Activated T-cell treated with anti-CD3 and anti-CD28 coated beads, Interleukin-2, amount 50 U/mL, for 24 hours (primary cell): ENCODE results near the gene COL20A1.
"Not testable (repeated sequence)": the region's sequence is repeated elsewhere in the genome, so short reads cannot be mapped to it uniquely, and the experiment has no call there.

Experiments used
- DNase-seq: peaks from one replicate; pipeline ENCODE4 v3.0.0-alpha.2; 2020
- H3K27ac Mint-ChIP-seq: 2 replicates; pipeline ENCODE4 v1.8.0; 2020; ENCODE audit warnings: mild to moderate bottlenecking, mixed read lengths
- H3K27me3 Mint-ChIP-seq: 2 replicates; pipeline ENCODE4 v1.8.0; 2020; ENCODE audit warnings: mixed read lengths
- H3K36me3 Mint-ChIP-seq: 2 replicates; pipeline ENCODE4 v1.8.0; 2020; ENCODE audit warnings: low read depth, mixed read lengths
- H3K4me1 Mint-ChIP-seq: 2 replicates; pipeline ENCODE4 v1.8.0; 2020; ENCODE audit warnings: low read depth, mixed read lengths
- H3K4me3 Mint-ChIP-seq: 2 replicates; pipeline ENCODE4 v1.8.0; 2020; ENCODE audit warnings: mild to moderate bottlenecking, moderate library complexity, mixed read lengths
- H3K9me3 Mint-ChIP-seq: 2 replicates; pipeline ENCODE4 v1.8.0; 2020; ENCODE audit warnings: mixed read lengths

COL20A1 gene

GRCh38 chr20:63329331-63330083, 36.5 kb downstream of the COL20A1 start:
- DNase-seq = no peak
- peaks cover 2% of the 10 kb centered on the region for H3K4me1 Mint-ChIP-seq
- H3K9me3 Mint-ChIP-seq = peaks cover 7% of the 10 kb centered on the region
- no peak overlapping the region for H3K27ac Mint-ChIP-seq
- no peak overlapping the region for H3K4me3 Mint-ChIP-seq
- no peaks in the 10 kb centered on the region for H3K36me3 Mint-ChIP-seq
- peaks cover 3% of the 10 kb centered on the region for H3K27me3 Mint-ChIP-seq

GRCh38 chr20:63330084-63330760, 37.2 kb downstream of the COL20A1 start:
- H3K9me3 Mint-ChIP-seq = peaks cover 7% of the 10 kb centered on the region
- H3K4me1 Mint-ChIP-seq = peaks cover 2% of the 10 kb centered on the region
- no peak overlapping the region for H3K4me3 Mint-ChIP-seq
- H3K27ac Mint-ChIP-seq = no peak overlapping the region
- H3K36me3 Mint-ChIP-seq = no peaks in the 10 kb centered on the region
- peaks cover 7% of the 10 kb centered on the region for H3K27me3 Mint-ChIP-seq
- no peak for DNase-seq

GRCh38 chr20:63330940-63331339, 38.0 kb downstream of the COL20A1 start:
- no peaks in the 10 kb centered on the region for H3K36me3 Mint-ChIP-seq
- peaks cover 7% of the 10 kb centered on the region for H3K9me3 Mint-ChIP-seq
- no peak overlapping the region for H3K4me3 Mint-ChIP-seq
- peaks cover 14% of the 10 kb centered on the region for H3K27me3 Mint-ChIP-seq
- no peak overlapping the region for H3K27ac Mint-ChIP-seq
- H3K4me1 Mint-ChIP-seq = peaks cover 2% of the 10 kb centered on the region
- DNase-seq = no peak

GRCh38 chr20:63331741-63332400, 38.9 kb downstream of the COL20A1 start:
- Mint-ChIP-seq H3K27ac (no peak overlapping the region), H3K27me3 (peaks cover 20% of the 10 kb centered on the region), H3K4me1 (no peaks in the 10 kb centered on the region), H3K36me3 (no peaks in the 10 kb centered on the region), H3K4me3 (no peak overlapping the region), H3K9me3 (peaks cover 7% of the 10 kb centered on the region)
- no peak for DNase-seq

GRCh38 chr20:63332488-63333240, 39.7 kb downstream of the COL20A1 start:
- Mint-ChIP-seq H3K9me3 (peaks cover 7% of the 10 kb centered on the region), H3K27ac (no peak overlapping the region), H3K27me3 (peaks cover 27% of the 10 kb centered on the region)

GRCh38 chr20:63333241-63333836, 40.4 kb downstream of the COL20A1 start:
- no peaks in the 10 kb centered on the region for H3K4me1 Mint-ChIP-seq
- peaks cover 30% of the 10 kb centered on the region for H3K27me3 Mint-ChIP-seq
- H3K36me3 Mint-ChIP-seq = no peaks in the 10 kb centered on the region
- DNase-seq = no peak
- H3K4me3 Mint-ChIP-seq = no peak overlapping the region
- H3K9me3 Mint-ChIP-seq = peaks cover 7% of the 10 kb centered on the region
- H3K27ac Mint-ChIP-seq = no peak overlapping the region

More at GRCh38 chr20:63332488-63333240, 39.7 kb downstream of the COL20A1 start:
- Mint-ChIP-seq H3K36me3 (no peaks in the 10 kb centered on the region), H3K4me1 (no peaks in the 10 kb centered on the region), H3K4me3 (no peak overlapping the region)
- DNase-seq = no peak

- Mint-ChIP-seq H3K4me1 (no peaks in the 10 kb centered on the region), H3K36me3 (no peaks in the 10 kb centered on the region), H3K27ac (no peak overlapping the region), H3K27me3 (peaks cover 37% of the 10 kb centered on the region), H3K9me3 (peaks cover 11% of the 10 kb centered on the region), H3K4me3 (no peak overlapping the region)
- no peak for DNase-seq
Measured at GRCh38 chr20:63334356-63334755, 41.4 kb downstream of the COL20A1 start.

GRCh38 chr20:63335060-63335459, 42.1 kb downstream of the COL20A1 start:
- peaks cover 37% of the 10 kb centered on the region for H3K27me3 Mint-ChIP-seq
- H3K4me1 Mint-ChIP-seq = not testable (repeated sequence)

GRCh38 chr20:63335711-63336110, 42.7 kb downstream of the COL20A1 start:
- Mint-ChIP-seq H3K4me3 (no peak overlapping the region), H3K9me3 (peaks cover 16% of the 10 kb centered on the region), H3K27me3 (peaks cover 37% of the 10 kb centered on the region), H3K36me3 (no peaks in the 10 kb centered on the region), H3K27ac (no peak overlapping the region), H3K4me1 (no peaks in the 10 kb centered on the region)
- no peak for DNase-seq

More at GRCh38 chr20:63335060-63335459, 42.1 kb downstream of the COL20A1 start:
- not testable (repeated sequence) for H3K27ac Mint-ChIP-seq, H3K4me3 Mint-ChIP-seq, H3K36me3 Mint-ChIP-seq, DNase-seq
- peaks cover 16% of the 10 kb centered on the region for H3K9me3 Mint-ChIP-seq

GRCh38 chr20:63336232-63336752, 43.3 kb downstream of the COL20A1 start:
- H3K4me3 Mint-ChIP-seq = no peak overlapping the region
- H3K27ac Mint-ChIP-seq = no peak overlapping the region
- no peaks in the 10 kb centered on the region for H3K4me1 Mint-ChIP-seq
- H3K27me3 Mint-ChIP-seq = peaks cover 37% of the 10 kb centered on the region
- H3K9me3 Mint-ChIP-seq = peaks cover 16% of the 10 kb centered on the region
- no peaks in the 10 kb centered on the region for H3K36me3 Mint-ChIP-seq
- no peak for DNase-seq

GRCh38 chr20:63337786-63338420, 44.9 kb downstream of the COL20A1 start:
- no peak for DNase-seq
- Mint-ChIP-seq H3K27ac (no peak overlapping the region), H3K4me3 (no peak overlapping the region)

GRCh38 chr20:63339154-63340094, 46.4 kb downstream of the COL20A1 start:
- H3K36me3 Mint-ChIP-seq, H3K4me3 Mint-ChIP-seq, DNase-seq, H3K9me3 Mint-ChIP-seq, H3K4me1 Mint-ChIP-seq, H3K27ac Mint-ChIP-seq: not testable (repeated sequence)
- peaks cover 45% of the 10 kb centered on the region for H3K27me3 Mint-ChIP-seq

More at GRCh38 chr20:63337786-63338420, 44.9 kb downstream of the COL20A1 start:
- peaks cover 46% of the 10 kb centered on the region for H3K27me3 Mint-ChIP-seq
- H3K9me3 Mint-ChIP-seq = peaks cover 9% of the 10 kb centered on the region
- H3K36me3 Mint-ChIP-seq = no peaks in the 10 kb centered on the region
- no peaks in the 10 kb centered on the region for H3K4me1 Mint-ChIP-seq
